IPS DF 19.7 (cell line): ENCODE data around the gene TMEM120B.
"Not testable (repeated sequence)": the region's sequence is repeated elsewhere in the genome, so short reads cannot be mapped to it uniquely, and the experiment has no call there.

Experiments used
- DNase-seq: peaks from one replicate; pipeline ENCODE4 v3.0.0-alpha.2; 2013; ENCODE audit warnings: low read depth, low spot score

Gene TMEM120B

DNA sequence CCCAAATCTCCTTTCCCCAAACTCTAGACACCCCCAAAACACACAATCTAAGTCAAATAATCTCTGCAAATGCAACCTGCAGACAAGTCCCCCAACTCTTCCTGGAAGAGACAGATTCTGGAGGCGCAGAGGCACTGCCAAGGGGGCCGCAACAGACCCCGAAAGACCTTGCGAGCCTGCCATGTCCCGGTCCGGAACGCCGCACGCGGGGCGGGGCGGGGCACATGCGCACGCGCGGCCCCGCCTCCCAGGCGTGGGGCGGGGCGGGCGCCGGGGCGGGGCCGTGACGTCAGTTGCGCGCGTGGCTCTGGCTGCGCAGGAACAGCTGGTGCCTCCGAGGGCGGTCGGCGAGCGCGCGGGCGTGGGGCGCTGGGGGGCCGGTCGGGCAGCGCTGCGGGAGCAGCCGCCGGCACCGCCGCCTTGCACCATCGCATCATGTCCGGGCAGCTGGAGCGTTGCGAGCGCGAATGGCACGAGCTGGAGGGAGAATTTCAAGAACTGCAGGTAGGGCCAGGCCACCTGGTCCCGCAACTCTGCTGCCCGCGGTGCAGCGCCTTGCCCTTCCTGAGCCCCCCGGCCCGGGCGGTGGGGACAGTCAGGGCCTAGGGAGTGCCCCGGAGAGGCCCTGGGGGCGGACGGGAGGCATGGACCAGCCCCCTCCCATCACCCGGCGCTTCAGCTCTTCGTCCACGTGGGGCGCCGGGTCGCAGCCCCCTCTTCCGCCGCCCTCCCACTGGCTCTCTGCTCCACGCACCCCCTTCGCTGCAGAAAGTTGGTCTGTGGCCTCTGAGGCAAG lies at the start of gene TMEM120B:
TSS of gene TMEM120B (plus strand) at position 292 of the 796 bp plus-strand sequence. CDS start at position 436, 144 bp downstream.
- DNase-seq = no peak

- DNase-seq = no peak
Measured at GRCh38 chr12:121663610-121663929, 49.0 kb upstream of the TMEM120B start.

- DNase-seq = not testable (repeated sequence)
Measured at GRCh38 chr12:121666829-121667228, 45.7 kb upstream of the TMEM120B start.

GRCh38 chr12:121668750-121669520 lies 43.6 kb upstream of the TMEM120B start:
- DNase-seq = no peak

GRCh38 chr12:121669521-121669900 lies 43.0 kb upstream of the TMEM120B start, which contains the start of gene MORN3:
Gene MORN3, minus strand, starts transcription at chr12:121669654. Its CDS starts 171 bp downstream, at chr12:121669483.
- no peak for DNase-seq

DNA sequence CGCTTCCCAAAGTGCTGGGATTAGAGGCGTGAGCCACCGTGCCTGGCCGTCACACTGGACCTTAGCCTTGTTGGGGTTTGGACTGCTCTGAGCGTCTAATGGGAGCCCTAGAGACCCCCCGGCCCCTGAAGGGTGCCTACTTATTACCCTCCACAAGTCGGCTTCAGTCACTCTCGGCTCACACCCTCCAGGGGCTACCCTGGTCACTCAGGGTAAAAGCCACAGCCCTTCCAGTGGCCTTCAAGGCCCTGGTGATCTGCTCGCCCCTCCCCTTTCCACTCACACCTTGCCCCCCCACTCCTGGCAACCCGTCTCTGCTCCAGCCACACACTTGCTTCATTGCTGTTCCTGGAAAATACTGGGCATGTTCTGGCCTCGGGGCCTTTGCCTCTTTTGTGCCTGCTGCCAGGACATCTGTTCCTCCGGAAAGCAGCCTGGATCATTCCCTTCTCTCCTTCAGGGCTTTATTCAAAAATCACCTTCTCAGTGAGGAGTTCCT lies 39.5 kb upstream of the TMEM120B start:
- DNase-seq = no peak

DNA sequence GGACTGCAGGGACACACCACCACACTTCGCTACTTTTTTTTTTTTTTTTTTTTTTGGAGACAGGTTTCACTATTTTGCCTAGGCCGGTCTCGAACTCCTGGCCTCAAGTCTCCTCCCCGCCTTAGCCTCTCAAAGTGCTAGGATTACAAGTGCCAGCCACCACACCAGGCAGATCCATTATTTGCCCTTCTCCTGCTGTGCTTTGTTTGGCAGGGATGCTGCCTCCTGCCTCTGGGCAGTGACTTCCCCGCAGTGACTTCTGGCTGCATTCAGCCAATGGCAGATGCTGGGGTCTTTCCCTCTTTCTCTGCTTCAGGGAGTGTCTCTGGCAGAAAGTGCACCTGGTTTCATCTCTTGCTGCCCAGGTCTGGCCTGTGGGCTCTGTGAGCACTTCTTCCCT lies 36.4 kb upstream of the TMEM120B start:
- DNase-seq = no peak

DNA sequence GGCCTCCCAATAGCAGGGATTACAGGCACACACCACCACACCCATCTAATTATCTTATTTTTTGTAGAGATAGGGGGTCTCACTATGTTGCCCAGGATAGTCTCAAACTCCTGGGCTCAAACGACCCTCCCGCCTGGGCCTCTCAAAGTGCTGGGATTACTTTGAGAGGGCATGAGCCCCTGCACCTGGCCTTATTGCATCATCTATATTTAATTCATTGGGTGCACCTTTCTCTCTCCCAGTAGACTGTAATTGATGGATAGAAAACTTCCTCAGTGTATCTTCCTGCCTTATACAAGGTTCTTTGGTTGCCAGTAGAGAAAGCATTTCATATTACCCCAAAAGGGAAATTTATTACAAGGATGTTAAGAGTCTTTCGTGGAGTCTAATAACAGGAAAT lies 34.2 kb upstream of the TMEM120B start:
- no peak for DNase-seq

GRCh38 chr12:121678716-121679300 lies 33.7 kb upstream of the TMEM120B start:
- DNase-seq = no peak

GRCh38 chr12:121679661-121680197 lies 32.8 kb upstream of the TMEM120B start:
- not testable (repeated sequence) for DNase-seq

- DNase-seq = no peak
Measured at GRCh38 chr12:121688966-121689365, 23.6 kb upstream of the TMEM120B start.

DNA sequence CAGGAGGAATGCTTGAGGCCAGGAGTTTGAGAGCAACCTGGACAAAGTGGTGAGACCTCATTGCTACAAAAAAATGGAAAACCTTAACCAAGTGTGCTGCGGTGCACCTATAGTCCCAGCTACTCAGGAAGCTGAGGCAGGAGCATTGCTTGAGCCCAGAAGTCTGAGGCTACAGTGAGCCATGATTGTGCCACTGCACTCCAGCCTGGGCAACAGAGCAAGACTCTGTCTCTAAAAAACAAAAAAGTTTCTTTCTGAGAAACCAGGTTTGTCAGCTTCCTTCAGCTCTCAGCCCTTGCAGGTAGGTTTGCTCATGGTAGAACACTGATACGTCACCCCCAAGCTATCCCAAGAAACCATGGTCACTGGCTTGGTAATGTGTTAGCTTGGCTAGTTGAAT lies 23.1 kb upstream of the TMEM120B start:
- DNase-seq = no peak

DNA sequence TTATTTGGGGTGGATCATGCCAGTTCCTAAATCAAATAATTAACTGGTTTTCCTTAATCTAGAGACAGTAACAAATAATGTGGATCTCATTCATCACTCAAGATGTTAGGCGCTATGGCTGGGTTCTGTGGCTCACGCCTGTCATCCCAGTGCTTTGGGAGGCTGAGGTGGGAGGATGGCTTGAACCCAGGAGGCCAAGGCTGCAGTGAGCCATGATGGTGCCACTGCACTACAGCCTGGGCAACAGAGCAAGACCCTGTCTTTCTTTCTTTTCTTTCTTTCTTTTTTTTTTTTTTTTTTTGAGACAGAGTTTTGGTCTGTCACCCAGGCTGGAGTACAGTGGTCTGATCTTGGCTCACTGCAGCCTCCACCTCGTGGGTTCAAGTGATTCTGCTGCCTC lies 19.8 kb upstream of the TMEM120B start:
- not testable (repeated sequence) for DNase-seq

GRCh38 chr12:121693155-121693687 lies 19.3 kb upstream of the TMEM120B start:
- DNase-seq = no peak

- no peak for DNase-seq
Measured at GRCh38 chr12:121697093-121697698, 15.4 kb upstream of the TMEM120B start.

- not testable (repeated sequence) for DNase-seq
Measured at GRCh38 chr12:121697861-121698260, 14.7 kb upstream of the TMEM120B start.

DNA sequence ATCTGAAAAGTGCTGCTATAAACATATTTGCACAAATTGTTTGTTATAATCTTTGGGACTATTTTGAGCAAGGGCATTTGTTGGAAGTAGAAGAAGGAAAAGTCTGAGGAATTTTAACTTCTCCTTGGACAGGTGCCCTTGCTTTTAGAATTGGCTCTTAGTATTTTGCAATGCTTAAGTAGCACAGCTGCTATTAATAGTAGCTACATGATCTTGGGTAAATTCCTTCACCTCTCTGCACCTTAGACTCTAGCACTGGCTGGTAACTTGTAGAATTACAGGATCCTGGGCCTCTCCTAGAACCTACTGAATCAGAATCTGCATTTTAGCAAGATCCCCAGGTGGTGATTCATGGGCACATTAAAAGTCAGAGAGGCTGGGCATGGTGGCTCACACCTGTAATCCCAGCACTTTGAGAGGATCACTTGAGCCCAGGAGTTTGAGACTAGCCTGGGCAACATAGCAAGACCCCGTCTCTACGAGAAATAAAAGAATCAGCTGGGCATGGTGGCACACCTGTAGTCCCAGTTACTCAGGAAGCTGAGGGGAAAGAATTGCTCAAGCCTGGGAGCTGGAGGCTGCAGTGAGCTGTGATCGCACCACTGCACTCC lies 10.8 kb upstream of the TMEM120B start:
- no peak for DNase-seq

GRCh38 chr12:121702944-121703343 lies 9.6 kb upstream of the TMEM120B start:
- no peak for DNase-seq

DNA sequence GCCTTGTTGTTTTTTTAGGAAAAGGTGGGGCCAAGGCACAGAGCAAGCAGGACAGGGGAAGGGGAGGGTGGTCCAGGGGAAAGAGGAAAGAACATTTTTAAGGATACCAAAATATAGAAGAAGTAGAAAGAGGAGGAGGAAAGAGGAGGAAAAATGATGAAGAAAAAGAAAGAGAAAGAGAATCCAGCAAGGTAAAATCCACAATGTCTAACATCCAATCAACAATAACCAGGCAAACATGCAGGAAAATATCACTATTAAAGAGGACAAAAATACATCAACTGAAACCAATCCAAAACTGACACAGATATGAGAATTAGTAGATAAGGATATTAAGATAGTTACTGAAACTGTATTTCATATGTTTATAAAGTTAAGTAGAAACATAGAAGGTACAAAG lies 7.0 kb upstream of the TMEM120B start:
- no peak for DNase-seq

GRCh38 chr12:121708313-121709063 lies 4.1 kb upstream of the TMEM120B start:
- DNase-seq = no peak
